Astrocyte (in vitro differentiated cells and primary cell): ENCODE results near the gene MAPKAPK5. TPM values are rescaled to one million over a fixed set of nuclear protein-coding genes. Genes with fewer than 3 reads are reported as not detected.

Experiments
- DNase-seq: peaks from one replicate; pipeline ENCODE4 v3.0.0-alpha.2; 2010; ENCODE audit warnings: low read depth
- FAIRE-seq: peaks from 2 replicates; lab custom pipeline; 2011; peaks lifted over from hg19 to GRCh38; lab: Jason Lieb, UNC
- H2AFZ ChIP-seq: 2 replicates; pipeline ENCODE4 v1.6.0; 2012; ENCODE audit warnings: low read depth, low read length, inconsistent platforms
- H3K27ac ChIP-seq: 2 replicates; pipeline ENCODE4 v1.5.1; 2011; ENCODE audit warnings: low read depth, low read length, inconsistent platforms
- H3K27me3 ChIP-seq: 2 replicates; pipeline ENCODE4 v1.6.0; 2011; ENCODE audit warnings: low read length, inconsistent platforms; ENCODE audit not compliant: insufficient read depth
- H3K36me3 ChIP-seq: 2 replicates; pipeline ENCODE4 v1.5.1; 2011; ENCODE audit warnings: low read length, inconsistent platforms; ENCODE audit not compliant: insufficient read depth
- H3K4me1 ChIP-seq: 2 replicates; pipeline ENCODE4 v1.5.1; 2011; ENCODE audit warnings: low read length, inconsistent platforms; ENCODE audit not compliant: insufficient read depth
- H3K4me2 ChIP-seq: 2 replicates; pipeline ENCODE4 v1.6.0; 2012; ENCODE audit warnings: low read length, inconsistent platforms
- H3K4me3 ChIP-seq: 2 replicates; pipeline ENCODE4 v1.5.1; 2011; ENCODE audit warnings: low read depth, mild to moderate bottlenecking, low read length, inconsistent platforms; ENCODE audit not compliant: insufficient read depth
- H3K79me2 ChIP-seq: 2 replicates; pipeline ENCODE4 v1.6.0; 2012; ENCODE audit warnings: mild to moderate bottlenecking, low read length, inconsistent platforms; ENCODE audit not compliant: insufficient read depth
- H3K9ac ChIP-seq: 2 replicates; pipeline ENCODE4 v1.6.0; 2012; ENCODE audit warnings: mild to moderate bottlenecking, low read length, inconsistent platforms
- H3K9me3 ChIP-seq: 2 replicates; pipeline ENCODE4 v1.5.1; 2012; ENCODE audit warnings: low read depth, mild to moderate bottlenecking, low read length, inconsistent platforms; ENCODE audit not compliant: insufficient read depth
- H4K20me1 ChIP-seq: 2 replicates; pipeline ENCODE4 v1.6.0; 2012; ENCODE audit warnings: low read length, inconsistent platforms; ENCODE audit not compliant: insufficient read depth
- H3K27ac Mint-ChIP-seq: one replicate; pipeline ENCODE4 v1.8.0; 2021; ENCODE audit warnings: mild to moderate bottlenecking, mixed read lengths; ENCODE audit not compliant: unreplicated experiment
- H3K27me3 Mint-ChIP-seq: one replicate; pipeline ENCODE4 v1.8.0; 2021; ENCODE audit warnings: low read depth, mixed read lengths; ENCODE audit not compliant: unreplicated experiment
- H3K36me3 Mint-ChIP-seq: one replicate; pipeline ENCODE4 v1.8.0; 2021; ENCODE audit warnings: low read depth, mixed read lengths; ENCODE audit not compliant: unreplicated experiment
- H3K4me1 Mint-ChIP-seq: one replicate; pipeline ENCODE4 v1.8.0; 2021; ENCODE audit warnings: low read depth, mixed read lengths; ENCODE audit not compliant: unreplicated experiment
- H3K4me3 Mint-ChIP-seq: one replicate; pipeline ENCODE4 v1.8.0; 2021; ENCODE audit warnings: mild to moderate bottlenecking, moderate library complexity, mixed read lengths; ENCODE audit not compliant: unreplicated experiment
- H3K9me3 Mint-ChIP-seq: one replicate; pipeline ENCODE4 v1.8.0; 2021; ENCODE audit warnings: mild to moderate bottlenecking, mixed read lengths; ENCODE audit not compliant: unreplicated experiment
- CTCF ChIP-seq: IDR thresholded peaks from 2 replicates; pipeline ENCODE4 v1.5.1; 2011; ENCODE audit warnings: low read depth, mild to moderate bottlenecking, inconsistent platforms, low read length, moderate library complexity; ENCODE audit not compliant: insufficient read depth
- EZH2 ChIP-seq: IDR thresholded peaks from 2 replicates; pipeline ENCODE4 v1.6.1; 2012; ENCODE audit warnings: mild to moderate bottlenecking, low read length, inconsistent platforms; ENCODE audit not compliant: insufficient read depth
- total RNA-seq: library from RNA; stranded (reverse); gene quantifications from 2 replicates; pipeline ENCODE4 v1.2.1, GENCODE V29; 2021

The MAPKAPK5 gene
- total RNA-seq, 1 donor from 2014 or later = 42.6 TPM

- H3K79me2 ChIP-seq = peaks cover 3% of the 10 kb centered on the region
- H3K27me3 ChIP-seq = no peaks in the 10 kb centered on the region
- no peaks in the 10 kb centered on the region for H3K4me1 ChIP-seq
- H3K4me3 Mint-ChIP-seq = no peak overlapping the region
- H3K27ac ChIP-seq = no peak overlapping the region
- DNase-seq = no peak
- H3K36me3 Mint-ChIP-seq = peaks cover 22% of the 10 kb centered on the region
- TF ChIP-seq CTCF = no peak
- no peak for TF ChIP-seq EZH2
- no peaks in the 10 kb centered on the region for H3K27me3 Mint-ChIP-seq
- H3K4me1 Mint-ChIP-seq = peaks cover 13% of the 10 kb centered on the region
- no peak overlapping the region for H3K4me3 ChIP-seq
- peaks cover 59% of the 10 kb centered on the region for H3K36me3 ChIP-seq
- peaks cover 17% of the 10 kb centered on the region for H4K20me1 ChIP-seq
- no peaks in the 10 kb centered on the region for H3K9me3 Mint-ChIP-seq
- no peak overlapping the region for H3K27ac Mint-ChIP-seq
- H3K9ac ChIP-seq = no peak overlapping the region
- no peaks in the 10 kb centered on the region for H3K9me3 ChIP-seq
- H3K4me2 ChIP-seq = no peak overlapping the region
- FAIRE-seq = no peak
- no peak overlapping the region for H2AFZ ChIP-seq
Measured at GRCh38 chr12:111870706-111871105, 28.7 kb downstream of the MAPKAPK5 start.

GRCh38 chr12:111873113-111873512, 31.1 kb downstream of the MAPKAPK5 start:
- Histone ChIP-seq H4K20me1 (peaks cover 9% of the 10 kb centered on the region), H3K4me2 (no peak overlapping the region), H3K9me3 (no peaks in the 10 kb centered on the region), H3K4me3 (no peak overlapping the region), H3K4me1 (no peaks in the 10 kb centered on the region), H3K79me2 (peaks cover 3% of the 10 kb centered on the region), H3K27me3 (no peaks in the 10 kb centered on the region), H3K9ac (no peak overlapping the region), H3K27ac (no peak overlapping the region), H3K36me3 (peaks cover 48% of the 10 kb centered on the region), H2AFZ (no peak overlapping the region)
- Mint-ChIP-seq H3K4me1 (peaks cover 10% of the 10 kb centered on the region), H3K9me3 (no peaks in the 10 kb centered on the region), H3K27ac (no peak overlapping the region), H3K27me3 (no peaks in the 10 kb centered on the region), H3K36me3 (peaks cover 12% of the 10 kb centered on the region), H3K4me3 (no peak overlapping the region)
- FAIRE-seq = no peak
- DNase-seq = no peak
- TF ChIP-seq CTCF (no peak), EZH2 (no peak)

GRCh38 chr12:111881716-111882115, 39.7 kb downstream of the MAPKAPK5 start:
- no peaks in the 10 kb centered on the region for H3K9me3 Mint-ChIP-seq
- DNase-seq = no peak
- H3K27me3 ChIP-seq = no peaks in the 10 kb centered on the region
- peaks cover 37% of the 10 kb centered on the region for H3K36me3 Mint-ChIP-seq
- no peak overlapping the region for H3K9ac ChIP-seq
- H3K27me3 Mint-ChIP-seq = no peaks in the 10 kb centered on the region
- no peak overlapping the region for H2AFZ ChIP-seq
- no peak overlapping the region for H3K27ac ChIP-seq
- H3K4me2 ChIP-seq = no peak overlapping the region
- no peaks in the 10 kb centered on the region for H3K9me3 ChIP-seq
- peaks cover 31% of the 10 kb centered on the region for H4K20me1 ChIP-seq
- H3K27ac Mint-ChIP-seq = no peak overlapping the region
- H3K4me3 Mint-ChIP-seq = no peak overlapping the region
- H3K4me3 ChIP-seq = no peak overlapping the region
- peaks cover 51% of the 10 kb centered on the region for H3K36me3 ChIP-seq
- peaks cover 12% of the 10 kb centered on the region for H3K79me2 ChIP-seq
- no peak for TF ChIP-seq CTCF
- TF ChIP-seq EZH2 = no peak
- H3K4me1 Mint-ChIP-seq = no peaks in the 10 kb centered on the region
- no peak for FAIRE-seq
- no peaks in the 10 kb centered on the region for H3K4me1 ChIP-seq
